Measurements from ENCODE around the gene TMEM184B. TPM values are rescaled to one million over a fixed set of nuclear protein-coding genes. Genes with fewer than 3 reads are reported as not detected.

TMEM184B gene
- total and polyA plus RNA-seq, 12 donors: 20.8 to 51.6 (median 42.3) TPM

GRCh38 chr22:38205261-38206128 is 67.3 kb downstream of the TMEM184B start:
- DNase-seq: peak; percentile 78 to 79
- no peaks in the 10 kb centered on the region for H3K27me3 ChIP-seq
- peaks cover 0 to 4% (median 0%) of the 10 kb centered on the region in 9 donors for H3K36me3 ChIP-seq
- peak overlapping the region in 8 of 10 donors; percentile 30 to 100 (median 84) for H3K27ac ChIP-seq
- peak in 7 of 8 donors; percentile 13 to 46 (median 26) for ATAC-seq
- no peak for TF ChIP-seq CTCF (IDR thresholded peaks at IDR 0.05)
- H3K4me1 ChIP-seq: peaks cover 17 to 42% (median 35%) of the 10 kb centered on the region in 9 donors
- H3K4me3 ChIP-seq: no peak overlapping the region
- WGBS, 2 donors: 72 to 73% methylated on average over 15 of the region's 15 CpGs
- H3K9me3 ChIP-seq: no peaks in the 10 kb centered on the region
- intact Hi-C loops (cut with DNase I): loop anchor here in 4 of 10 donors (5.0 to 10.0 kb wide), 3 partner anchors 91 to 109 kb away; partner anchors contain the start of genes BAIAP2L2 (in 2 of the 4) and CSNK1E (in 2 of the 4)

GRCh38 chr22:38204784-38205183 is 68.0 kb downstream of the TMEM184B start:
- H3K4me1 ChIP-seq: peaks cover 17 to 42% (median 32%) of the 10 kb centered on the region in 9 donors
- ATAC-seq (no peak), DNase-seq (no peak)
- H3K9me3 ChIP-seq: no peaks in the 10 kb centered on the region
- peak overlapping the region in 8 of 10 donors; percentile 30 to 100 (median 84) for H3K27ac ChIP-seq
- intact Hi-C loops (cut with DNase I): loop anchor here in 4 of 10 donors (5.0 to 10.0 kb wide), 3 partner anchors 90 to 110 kb away; partner anchors contain the start of genes BAIAP2L2 (in 2 of the 4) and CSNK1E (in 2 of the 4)
- no peak overlapping the region for H3K4me3 ChIP-seq
- no peak for TF ChIP-seq CTCF (IDR thresholded peaks at IDR 0.05)
- 80 to 81% methylated on average over 7 of the region's 7 CpGs for WGBS, 2 donors
- H3K27me3 ChIP-seq: no peaks in the 10 kb centered on the region
- peaks cover 0 to 4% (median 0%) of the 10 kb centered on the region in 9 donors for H3K36me3 ChIP-seq

GRCh38 chr22:38203855-38204514 is 68.8 kb downstream of the TMEM184B start:
- Histone ChIP-seq H3K27me3 (no peaks in the 10 kb centered on the region), H3K4me1 (peaks cover 17 to 42% (median 31%) of the 10 kb centered on the region in 9 donors), H3K4me3 (peak overlapping the region in 5 of 10 donors; percentile 77 to 97 (median 91)), H3K36me3 (peaks cover 0 to 4% (median 0%) of the 10 kb centered on the region in 9 donors), H3K9me3 (no peaks in the 10 kb centered on the region), H3K27ac (peak overlapping the region in 8 of 10 donors; percentile 70 to 100 (median 99))
- TF ChIP-seq CTCF (IDR thresholded peaks at IDR 0.05): no peak
- intact Hi-C loops (cut with DNase I): loop anchor here in 3 of 10 donors (10.0 kb wide), 2 partner anchors 89 to 111 kb away; partner anchors contain the start of genes CSNK1E (in 2 of the 3) and BAIAP2L2 (in 1 of the 3)
- 94 to 96% methylated on average over 3 of the region's 3 CpGs for WGBS, 2 donors
- ATAC-seq (no peak), DNase-seq (no peak)
